GM19324 (cell line): ENCODE data around the gene NPIPB8.
"Not testable (repeated sequence)": the region's sequence is repeated elsewhere in the genome, so short reads cannot be mapped to it uniquely, and the experiment has no call there.

ENCODE experiments used
- ATAC-seq: cut with Tn5 transposase; IDR thresholded peaks from one replicate; pipeline ENCODE4 v1.9.1; 2021; ENCODE audit warnings: mild to moderate bottlenecking, moderate library complexity; ENCODE audit not compliant: unreplicated experiment, low FRiP score

Gene NPIPB8

DNA sequence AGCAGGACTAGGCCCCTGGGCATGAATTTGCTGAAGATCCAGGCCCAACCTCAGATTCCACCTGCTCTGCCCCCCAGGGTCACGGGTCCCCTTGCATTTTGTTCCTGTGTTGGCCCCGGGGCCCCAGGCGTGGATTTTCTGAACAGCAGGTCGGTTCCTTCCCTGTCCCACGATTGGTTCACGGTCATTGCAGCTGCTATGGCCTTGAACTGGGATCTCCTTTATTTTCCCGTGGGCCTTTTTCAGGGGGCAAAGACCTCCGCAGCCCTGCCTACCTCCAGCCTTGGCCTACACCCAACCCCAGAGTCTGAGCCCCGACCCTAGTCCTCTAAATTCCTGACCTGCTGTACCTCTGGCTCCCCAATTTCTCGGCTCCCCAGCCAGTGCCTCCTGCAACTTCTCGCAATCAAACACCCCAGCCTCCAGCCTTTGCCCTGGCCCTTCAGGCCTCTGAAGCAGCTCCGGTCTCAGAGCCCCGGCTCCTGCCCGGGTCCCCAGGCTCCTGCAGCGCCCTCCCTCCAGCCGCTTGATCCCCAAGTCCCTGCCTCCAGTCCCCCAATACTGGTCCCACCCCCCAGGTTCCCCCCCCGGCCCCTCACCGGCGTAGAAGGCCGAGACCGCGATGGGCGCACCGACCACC, 15.2 kb upstream of the NPIPB8 start:
- not testable (repeated sequence) for ATAC-seq

DNA sequence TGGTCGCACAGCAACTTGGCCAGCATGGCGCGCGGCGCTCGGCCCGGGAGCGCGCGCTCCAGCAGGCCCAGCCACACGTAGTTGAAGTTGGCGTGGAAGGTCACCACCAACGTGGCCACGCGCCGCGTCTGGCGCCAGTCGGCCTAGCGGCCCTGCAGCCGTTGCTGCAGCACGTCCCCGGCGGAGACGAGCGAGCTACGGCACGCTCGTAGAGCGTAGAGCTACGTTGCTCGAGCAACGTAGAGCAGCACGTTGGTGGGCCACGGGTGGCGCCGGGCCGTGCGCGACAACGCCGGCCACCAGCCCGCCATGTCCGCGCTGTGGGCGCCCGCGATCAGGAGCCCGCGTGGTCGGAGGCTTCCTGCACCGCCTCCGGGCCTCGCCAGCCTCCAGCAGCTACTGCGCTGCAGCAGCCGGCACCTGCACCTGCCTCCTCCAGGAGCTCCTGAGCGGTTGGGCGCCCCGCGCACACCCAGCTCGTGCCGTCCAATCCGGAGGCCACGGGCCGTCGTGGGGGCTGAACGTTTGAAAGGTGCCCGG, 14.6 kb upstream of the NPIPB8 start:
- no peak for ATAC-seq

DNA sequence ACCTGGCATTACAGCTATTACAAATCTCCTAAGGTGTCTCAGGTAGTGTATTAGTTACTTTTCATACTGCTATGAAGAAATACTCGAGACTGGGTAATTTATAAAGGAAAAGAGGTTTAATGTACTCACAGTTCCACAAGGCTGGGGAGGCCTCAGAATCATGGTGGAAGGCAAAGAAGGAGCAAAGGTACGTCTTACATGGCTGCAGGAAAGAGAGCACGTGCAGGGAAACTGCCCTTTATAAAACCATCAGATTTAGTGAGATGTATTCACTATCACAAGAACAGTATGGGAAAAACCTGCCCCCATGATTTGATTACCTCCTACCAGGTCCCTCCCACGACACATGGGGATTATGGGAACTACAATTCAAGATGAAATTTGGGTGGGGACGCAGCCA, 7.0 kb upstream of the NPIPB8 start:
- not testable (repeated sequence) for ATAC-seq

DNA sequence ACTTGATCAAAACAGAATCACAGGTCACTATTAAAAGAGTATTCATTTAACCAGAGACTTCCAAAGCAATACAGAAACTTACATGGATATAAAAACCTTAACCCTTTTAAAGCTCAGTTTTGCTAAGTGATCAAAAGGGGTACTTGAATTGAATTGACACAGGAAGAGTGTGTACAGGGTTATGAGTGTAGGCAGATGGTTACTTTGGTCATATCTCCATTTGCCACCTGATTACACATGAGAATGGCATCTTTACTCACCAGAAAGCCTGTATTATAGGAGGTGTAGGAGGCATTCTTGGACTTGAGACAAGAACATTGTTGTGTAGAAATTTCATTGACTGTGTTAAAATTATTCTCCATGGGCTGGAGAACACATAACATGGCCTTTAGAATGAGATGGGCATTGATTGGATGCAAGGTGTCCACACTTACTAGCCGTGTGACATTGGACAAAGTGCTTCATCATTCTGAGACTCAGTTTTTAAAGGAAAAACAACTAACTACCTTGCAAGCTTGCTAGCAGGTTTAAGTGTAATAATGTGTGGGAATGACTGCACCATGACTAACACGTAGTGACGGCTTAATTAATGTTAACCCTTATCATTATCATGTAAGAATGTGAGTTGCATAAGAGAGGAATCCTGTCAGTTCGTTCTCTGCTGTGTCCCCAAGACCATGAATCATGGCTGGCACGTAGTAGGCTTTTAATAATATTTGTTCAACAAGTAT, 1.6 kb upstream of the NPIPB8 start:
- not testable (repeated sequence) for ATAC-seq

- ATAC-seq: not testable (repeated sequence)
Observed at GRCh38 chr16:28638359-28638758, 494 bp downstream of the NPIPB8 start.

- not testable (repeated sequence) for ATAC-seq
Observed at GRCh38 chr16:28639959-28640358, 2.1 kb downstream of the NPIPB8 start.

DNA sequence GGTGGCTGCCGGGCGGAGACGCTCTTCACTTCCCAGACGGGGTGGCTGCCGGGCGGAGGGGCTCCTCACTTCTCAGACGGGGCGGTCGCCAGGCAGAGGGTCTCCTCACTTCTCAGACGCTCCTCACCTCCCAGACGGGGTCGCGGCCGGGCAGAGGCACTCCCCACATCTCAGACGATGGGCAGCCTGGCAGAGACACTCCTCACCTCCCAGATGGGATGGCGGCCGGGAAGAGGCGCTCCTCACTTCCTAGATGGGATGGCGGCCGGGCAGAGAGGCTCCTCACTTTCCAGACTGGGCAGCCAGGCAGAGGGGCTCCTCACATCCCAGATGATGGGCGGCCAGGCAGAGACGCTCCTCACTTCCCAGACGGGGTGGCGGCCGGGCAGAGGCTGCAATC, 28.4 kb downstream of the NPIPB8 start:
- not testable (repeated sequence) for ATAC-seq

GRCh38 chr16:28667480-28667879, 29.6 kb downstream of the NPIPB8 start:
- not testable (repeated sequence) for ATAC-seq

DNA sequence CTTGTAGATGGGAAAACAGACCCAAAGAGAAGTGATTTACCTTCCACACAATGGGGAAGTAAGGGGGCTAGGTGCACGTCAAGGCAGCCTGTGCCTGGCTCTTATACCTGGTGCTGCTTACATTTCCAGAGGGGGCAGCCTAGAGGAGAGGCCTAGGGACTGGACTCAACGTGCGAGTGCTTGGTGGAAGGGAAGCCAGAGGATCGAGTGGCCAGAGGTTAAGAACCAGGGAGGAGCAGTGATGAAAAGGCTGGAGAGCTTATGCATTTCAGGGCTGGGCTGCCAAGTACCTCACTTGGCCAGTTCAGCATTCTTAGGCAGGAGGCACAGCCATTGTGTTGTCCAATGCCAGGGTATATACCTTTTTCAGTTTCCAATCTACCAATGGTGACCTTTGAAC, 30.3 kb downstream of the NPIPB8 start:
- ATAC-seq: not testable (repeated sequence)

GRCh38 chr16:28688327-28688952, 50.6 kb downstream of the NPIPB8 start:
- peak; percentile 78 for ATAC-seq

GRCh38 chr16:28689425-28689824, 51.6 kb downstream of the NPIPB8 start:
- not testable (repeated sequence) for ATAC-seq

DNA sequence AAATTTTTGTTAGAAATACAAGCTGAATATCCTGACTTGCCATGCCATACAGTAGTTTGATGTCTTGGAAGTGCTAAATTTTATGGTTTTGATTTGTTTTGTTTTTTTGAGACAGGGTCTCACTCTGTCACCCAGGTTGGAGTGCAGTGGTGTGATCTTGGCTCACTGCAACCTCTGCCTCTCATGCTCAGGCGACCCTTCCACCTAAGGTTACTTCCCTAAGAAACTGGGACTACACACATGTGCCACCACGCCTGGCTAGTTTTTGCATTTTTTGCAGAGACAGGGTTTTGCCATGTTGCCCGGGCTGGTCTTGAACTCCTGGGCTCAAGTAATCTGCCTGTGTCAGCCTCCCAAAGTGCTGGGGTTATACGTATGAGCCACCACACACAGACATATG, 53.9 kb downstream of the NPIPB8 start:
- not testable (repeated sequence) for ATAC-seq

GRCh38 chr16:28693257-28693950, 55.5 kb downstream of the NPIPB8 start:
- not testable (repeated sequence) for ATAC-seq

GRCh38 chr16:28699792-28700191, 61.9 kb downstream of the NPIPB8 start:
- ATAC-seq: not testable (repeated sequence)

DNA sequence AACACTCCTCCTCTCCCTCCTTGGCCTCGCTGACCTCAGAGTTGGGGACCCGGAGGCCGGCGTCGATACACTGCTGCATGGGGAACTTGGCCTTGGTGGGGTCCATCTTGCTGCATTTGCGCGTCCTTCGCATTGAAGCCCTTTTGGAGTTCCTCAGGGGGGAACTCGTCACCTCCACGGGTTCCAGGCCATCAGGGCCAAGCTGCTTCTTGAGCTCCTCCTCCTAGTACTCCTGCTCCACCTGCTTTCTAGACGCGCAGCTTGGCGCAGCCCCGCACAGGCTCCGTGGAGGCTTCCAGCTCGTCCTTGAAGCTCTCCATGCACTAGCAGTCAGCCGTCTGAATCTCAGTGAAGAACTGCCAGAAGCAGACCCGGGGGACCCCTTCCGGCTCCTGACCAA, 62.5 kb downstream of the NPIPB8 start:
- ATAC-seq: not testable (repeated sequence)

GRCh38 chr16:28701384-28701783, 63.5 kb downstream of the NPIPB8 start:
- ATAC-seq: not testable (repeated sequence)

DNA sequence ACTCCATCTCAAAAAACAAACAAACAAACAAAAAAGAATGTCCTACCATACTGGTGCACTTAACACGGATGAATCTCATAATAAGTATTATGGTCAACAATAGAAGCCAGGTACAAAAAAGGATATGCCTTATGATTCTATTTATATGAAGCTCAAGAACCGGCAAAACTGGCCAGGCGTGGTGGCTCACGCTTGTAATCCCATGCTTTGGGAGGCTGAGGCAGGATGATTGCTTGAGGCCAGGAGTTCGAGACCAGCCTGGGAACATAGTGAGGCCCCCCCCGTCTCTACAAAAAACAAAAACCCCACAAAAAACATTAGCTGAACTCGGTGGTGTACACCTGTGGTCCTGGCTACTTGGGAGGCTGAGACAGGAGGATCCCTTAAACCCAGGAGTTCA, 66.4 kb downstream of the NPIPB8 start:
- not testable (repeated sequence) for ATAC-seq
